B cell (primary cell): ENCODE results near the gene MYOF. TPM values are rescaled to one million over a fixed set of nuclear protein-coding genes. Genes with fewer than 3 reads are reported as not detected.
"Not testable (repeated sequence)": the region's sequence is repeated elsewhere in the genome, so short reads cannot be mapped to it uniquely, and the experiment has no call there.

Source experiments
- ATAC-seq: fragments of 200-7000 bp; cut with Tn5 transposase; one replicate; pipeline ENCODE4 v1.10.0; 2021; ENCODE audit warnings: low read depth, mild to moderate bottlenecking, moderate number of reproducible peaks, moderate library complexity
- CTCF ChIA-PET: fragments of 350-600 bp; sonication (Branson Sonifier 250); formaldehyde crosslinking; loops from one replicate; lab custom pipeline; 2021; ENCODE audit warnings: antibody characterized with exemption, inconsistent platforms; lab: Charles Lee
- POLR2A ChIA-PET: fragments of 350-600 bp; sonication (Branson Sonifier 250); formaldehyde crosslinking; loops from one replicate; lab custom pipeline; 2021; ENCODE audit warnings: antibody characterized with exemption; lab: Charles Lee
- DNase-seq: peaks from one replicate; pipeline ENCODE4 v3.0.0; 2013
- H2AFZ ChIP-seq: 2 replicates; pipeline ENCODE4 v1.6.1; 2012; ENCODE audit warnings: mild to moderate bottlenecking, low read depth, low read length; ENCODE audit not compliant: insufficient read depth, poor library complexity, severe bottlenecking
- H3K27ac ChIP-seq, 2 donors: 1 replicate in 1 of 2; 2 replicates in 1 of 2; pipeline ENCODE4 v1.5.1; 2012 to 2013; ENCODE audit warnings: low read length in 2 of 2, mild to moderate bottlenecking in 2 of 2, moderate library complexity in 1 of 2
- H3K27me3 ChIP-seq, 4 experiments: fragments of 200-600 bp in 1 of 4; sonication (generic) in 1 of 4; replicated peaks in 1 of 4; 1 replicate in 2 of 4; 2 replicates in 2 of 4; pipeline versions ENCODE4 v1.6.1 to v1.7.0; 2013 to 2016; ENCODE audit warnings: low read length in 3 of 4, mild to moderate bottlenecking in 2 of 4, mixed read lengths in 1 of 4, moderate library complexity in 1 of 4; ENCODE audit not compliant: insufficient read depth in 4 of 4, control insufficient read depth in 3 of 4; ENCODE audit errors: control extremely low read depth in 1 of 4
- H3K36me3 ChIP-seq, 2 experiments: replicated peaks in 1 of 2; 1 replicate in 1 of 2; 2 replicates in 1 of 2; pipeline versions ENCODE4 v1.6.1 to v1.7.1; 2013; ENCODE audit warnings: low read length in 1 of 2; ENCODE audit not compliant: insufficient read depth in 2 of 2, control insufficient read depth in 1 of 2; ENCODE audit errors: control extremely low read depth in 1 of 2, extremely low read depth in 1 of 2
- H3K4me1 ChIP-seq, 2 donors: fragments of 200-600 bp in 1 of 2; sonication (generic) in 1 of 2; 1 replicate in 1 of 2; 2 replicates in 1 of 2; pipeline versions ENCODE4 v1.5.1 to v1.6.1; 2013 to 2017; ENCODE audit warnings: low read length in 2 of 2; ENCODE audit not compliant: control insufficient read depth in 2 of 2, insufficient read depth in 2 of 2
- H3K4me2 ChIP-seq: replicated peaks from 2 replicates; pipeline ENCODE3; 2012; ENCODE audit warnings: mild to moderate bottlenecking, low read depth, low read length; ENCODE audit not compliant: poor library complexity, severe bottlenecking
- H3K4me3 ChIP-seq, 5 experiments: fragments of 200-600 bp in 1 of 5; sonication (generic) in 1 of 5; 1 replicate in 3 of 5; 2 replicates in 2 of 5; pipeline versions ENCODE4 v1.5.1 to v1.7.0; 2011 to 2016; ENCODE audit warnings: low read length in 4 of 5, mild to moderate bottlenecking in 4 of 5, low read depth in 2 of 5, control low read depth in 1 of 5, moderate library complexity in 1 of 5; ENCODE audit not compliant: insufficient read depth in 1 of 5; ENCODE audit errors: control extremely low read depth in 1 of 5, extremely low read depth in 1 of 5
- H3K79me2 ChIP-seq: fragments of 200-600 bp; sonication (generic); one replicate; pipeline ENCODE4 v1.6.0; 2016; ENCODE audit warnings: low read length; ENCODE audit not compliant: control insufficient read depth, insufficient read depth
- H3K9ac ChIP-seq: fragments of 200-600 bp; sonication (generic); 2 replicates; pipeline ENCODE4 v1.6.1; 2017; ENCODE audit warnings: mild to moderate bottlenecking, low read length, moderate library complexity
- H3K9me3 ChIP-seq, 3 donors: one replicate each; pipeline versions ENCODE4 v1.6.1 to v1.7.1; 2013; ENCODE audit warnings: low read length in 2 of 3; ENCODE audit not compliant: control insufficient read depth in 2 of 3, insufficient read depth in 1 of 3; ENCODE audit errors: control extremely low read depth in 1 of 3
- H4K20me1 ChIP-seq: 2 replicates; pipeline ENCODE4 v1.6.0; 2012; ENCODE audit warnings: mild to moderate bottlenecking, low read length; ENCODE audit not compliant: insufficient read depth, control insufficient read depth, poor library complexity, severe bottlenecking
- H3K27ac Mint-ChIP-seq: one replicate; pipeline ENCODE4 v1.8.0; 2021; ENCODE audit warnings: mixed read lengths
- H3K27me3 Mint-ChIP-seq: one replicate; pipeline ENCODE4 v1.8.0; 2021; ENCODE audit warnings: mixed read lengths
- H3K4me1 Mint-ChIP-seq: one replicate; pipeline ENCODE4 v1.8.0; 2021; ENCODE audit warnings: mixed read lengths
- H3K4me3 Mint-ChIP-seq: one replicate; pipeline ENCODE4 v1.8.0; 2021; ENCODE audit warnings: mixed read lengths
- H3K9me3 Mint-ChIP-seq: one replicate; pipeline ENCODE4 v1.8.0; 2022; ENCODE audit warnings: mixed read lengths; ENCODE audit not compliant: insufficient read depth
- CTCF ChIP-seq: fragments of 200-600 bp; IDR thresholded peaks from one replicate; pipeline ENCODE4 v1.8.0; 2022; ENCODE audit warnings: antibody characterized with exemption, mild to moderate bottlenecking
- EZH2 ChIP-seq: IDR thresholded peaks from 2 replicates; pipeline ENCODE4 v1.6.1; 2012; ENCODE audit warnings: borderline replicate concordance, low read depth, mild to moderate bottlenecking, moderate library complexity, low read length; ENCODE audit not compliant: insufficient read depth, poor library complexity, severe bottlenecking
- WGBS: methylation state at CpG from one replicate; pipeline ENCODE4 v1.1.5; 2013; ENCODE audit warnings: missing lambda C conversion rate; ENCODE audit not compliant: insufficient coverage; 5-methylcytosine and 5-hydroxymethylcytosine counted together
- intact Hi-C: fragments of 100-400 bp; cut with micrococcal nuclease; formaldehyde crosslinking; loops from one replicate; pipeline ENCODE4 v1.10.0; 2022
- polyA plus RNA-seq: library from polyadenylated mRNA; depleted of rRNA; stranded (reverse); fragments of >200 nt; gene quantifications from 2 replicates; pipeline ENCODE4 v1.2.3, GENCODE V29; 2012
- total RNA-seq, 2 donors: library from RNA; stranded (reverse); fragments of 120-200 nt in 1 of 2; gene quantifications; 1 replicate in 1 of 2; 2 replicates in 1 of 2; pipeline versions ENCODE4 v1.2.3 to v1.2.4, GENCODE V29; 2013 to 2022

Gene MYOF
- total and polyA plus RNA-seq, 2 donors (not counting 1 experiment from before 2014, with no cell fraction given) = 0.07 to 0.18 TPM

GRCh38 chr10:93363891-93364648 is 118.1 kb downstream of the MYOF start:
- Mint-ChIP-seq H3K27me3 (peaks cover 9% of the 10 kb centered on the region), H3K4me1 (no peaks in the 10 kb centered on the region), H3K4me3 (no peak overlapping the region), H3K27ac (no peak overlapping the region), H3K9me3 (no peaks in the 10 kb centered on the region)
- ATAC-seq (no peak), DNase-seq (no peak)
- no peak overlapping the region for H3K9ac ChIP-seq
- H4K20me1 ChIP-seq = no peaks in the 10 kb centered on the region
- H3K4me2 ChIP-seq = no peak overlapping the region
- 82% methylated on average over 20 of the region's 22 CpGs for WGBS
- no peaks in the 10 kb centered on the region for H3K27me3 ChIP-seq
- CTCF ChIA-PET = interaction anchor here (0.8 to 3.3 kb wide), 4 partner anchors 10 to 15 kb away, joined by 3 to 16 read pairs (median 3); no protein-coding TSS in a partner anchor
- POLR2A ChIA-PET = no interaction called here
- no peak overlapping the region for H2AFZ ChIP-seq
- TF ChIP-seq CTCF = no peak
- no peak for TF ChIP-seq EZH2
- no peaks in the 10 kb centered on the region for H3K9me3 ChIP-seq
- no peak overlapping the region for H3K27ac ChIP-seq
- intact Hi-C loops = no loop called here
- H3K36me3 ChIP-seq = no peaks in the 10 kb centered on the region
- H3K79me2 ChIP-seq = no peaks in the 10 kb centered on the region
- no peak overlapping the region for H3K4me3 ChIP-seq
- H3K4me1 ChIP-seq = no peaks in the 10 kb centered on the region

GRCh38 chr10:93358398-93358797 is 123.7 kb downstream of the MYOF start:
- H3K4me1 ChIP-seq, H3K27ac ChIP-seq, POLR2A ChIA-PET, H3K9me3 ChIP-seq, H3K4me2 ChIP-seq, H3K4me3 Mint-ChIP-seq, H4K20me1 ChIP-seq, H3K27ac Mint-ChIP-seq, H2AFZ ChIP-seq, H3K4me1 Mint-ChIP-seq, H3K27me3 ChIP-seq, DNase-seq, H3K4me3 ChIP-seq, H3K36me3 ChIP-seq, ATAC-seq, H3K79me2 ChIP-seq, H3K9ac ChIP-seq, H3K9me3 Mint-ChIP-seq: not testable (repeated sequence)
- CTCF ChIA-PET = interaction anchor here (0.7 to 4.8 kb wide), 10 partner anchors 9 to 924 kb away, joined by 3 to 33 read pairs (median 4); partner anchors contain the start of gene MYOF
- WGBS = 96% methylated on average over 4 of the region's 4 CpGs
- peaks cover 23% of the 10 kb centered on the region for H3K27me3 Mint-ChIP-seq
- intact Hi-C loops = loop anchor here (10.0 kb wide), 2 partner anchors 244 to 444 kb away; no protein-coding TSS in a partner anchor
